Activated CD4-positive, alpha-beta T cell treated with anti-CD3 and anti-CD28 coated beads, Interleukin-2, amount 50 U/mL, for 24 hours (primary cell): ENCODE data around the gene ARRB1.
A peak's percentile ranks its signal among the peaks of the same experiment; 100 is the strongest.

Experiments used
- DNase-seq, 2 donors: peaks; one replicate each; pipeline ENCODE4 v3.0.0-alpha.2; 2020; ENCODE audit warnings: low read depth in 1 of 2, low spot score in 1 of 2

ARRB1 gene

GRCh38 chr11:75301601-75302345 lies 49.7 kb downstream of the ARRB1 start:
- DNase-seq = no peak

GRCh38 chr11:75301131-75301530 lies 50.3 kb downstream of the ARRB1 start:
- no peak for DNase-seq

- no peak for DNase-seq
Measured at GRCh38 chr11:75298976-75299260, 52.5 kb downstream of the ARRB1 start.

GRCh38 chr11:75298191-75298975 lies 53.1 kb downstream of the ARRB1 start:
- no peak for DNase-seq

- DNase-seq = no peak
Measured at GRCh38 chr11:75293903-75294302, 57.6 kb downstream of the ARRB1 start.

GRCh38 chr11:75292943-75293342 lies 58.5 kb downstream of the ARRB1 start:
- DNase-seq = no peak

- no peak for DNase-seq
Measured at GRCh38 chr11:75291741-75292140, 59.7 kb downstream of the ARRB1 start.

DNA sequence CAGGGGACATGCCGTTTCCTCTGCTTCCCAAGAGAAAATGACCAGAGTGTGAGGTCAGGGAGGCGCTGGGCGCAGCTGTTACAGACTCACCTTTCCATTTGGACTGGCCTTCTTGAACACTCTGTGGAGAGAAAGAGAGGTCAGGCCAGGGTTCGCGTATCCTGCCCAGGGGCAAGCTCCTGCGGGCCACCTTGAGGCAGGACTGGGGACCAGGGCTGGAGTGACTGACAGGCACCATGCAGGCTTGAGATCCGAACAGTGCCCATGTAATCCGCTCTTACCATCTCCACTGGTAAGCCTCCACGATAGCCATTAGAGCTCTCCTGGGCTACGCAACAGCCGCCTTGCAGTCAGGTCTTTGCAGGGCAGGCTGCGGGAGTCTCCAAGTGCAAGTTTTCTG lies 61.5 kb downstream of the ARRB1 start:
- DNase-seq = no peak

GRCh38 chr11:75289511-75289760 lies 62.0 kb downstream of the ARRB1 start:
- no peak for DNase-seq

DNA sequence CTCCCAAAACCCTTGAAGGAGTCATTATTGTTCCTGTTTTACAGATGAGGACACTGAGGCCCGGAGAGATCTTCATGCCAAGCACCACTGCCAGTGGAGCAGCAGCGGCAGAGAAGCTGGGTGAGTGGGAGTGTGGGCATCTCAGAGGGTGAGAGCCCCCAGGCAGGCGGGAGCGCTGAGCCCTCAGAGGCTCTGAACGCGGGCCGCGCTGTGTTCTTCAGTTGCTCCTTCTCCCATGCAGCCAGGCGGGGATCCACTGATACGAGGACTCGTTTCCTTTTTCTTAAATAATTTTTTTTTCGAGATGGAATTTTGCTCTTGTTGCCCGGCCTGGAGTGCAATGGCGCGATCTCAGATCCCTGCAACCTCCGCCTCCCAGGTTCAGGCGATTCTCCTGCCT lies 63.9 kb downstream of the ARRB1 start:
- DNase-seq = no peak

- DNase-seq = no peak
Measured at GRCh38 chr11:75286826-75287465, 64.5 kb downstream of the ARRB1 start.

- DNase-seq = no peak
Measured at GRCh38 chr11:75285776-75286360, 65.6 kb downstream of the ARRB1 start.

- DNase-seq = no peak
Measured at GRCh38 chr11:75283391-75283931, 68.0 kb downstream of the ARRB1 start.

GRCh38 chr11:75281469-75282095 lies 69.9 kb downstream of the ARRB1 start:
- DNase-seq = no peak

GRCh38 chr11:75280770-75281468 lies 70.5 kb downstream of the ARRB1 start:
- DNase-seq = no peak

- peak; percentile 59 to 76 for DNase-seq
Measured at GRCh38 chr11:75280227-75280701, 71.2 kb downstream of the ARRB1 start.

DNA sequence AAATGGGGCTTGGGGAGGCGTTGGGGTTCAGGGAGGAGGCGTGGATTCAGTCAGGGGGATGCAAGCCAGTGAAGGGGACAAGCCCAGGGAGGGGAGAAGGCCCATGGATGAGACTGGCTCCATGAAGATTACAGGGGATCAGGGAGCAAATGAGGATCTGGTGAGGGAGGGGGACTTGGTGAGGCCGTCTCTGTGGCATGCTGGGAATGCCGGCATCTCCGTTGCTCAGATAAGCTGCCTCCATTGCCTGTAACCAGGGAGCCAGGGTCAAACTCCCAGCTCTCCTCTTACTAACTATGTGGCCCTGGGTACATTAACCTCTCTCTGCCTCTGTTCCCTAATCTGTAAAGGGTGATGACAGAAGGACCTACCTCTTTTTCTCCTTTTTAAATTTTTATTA lies 72.2 kb downstream of the ARRB1 start:
- DNase-seq = no peak

DNA sequence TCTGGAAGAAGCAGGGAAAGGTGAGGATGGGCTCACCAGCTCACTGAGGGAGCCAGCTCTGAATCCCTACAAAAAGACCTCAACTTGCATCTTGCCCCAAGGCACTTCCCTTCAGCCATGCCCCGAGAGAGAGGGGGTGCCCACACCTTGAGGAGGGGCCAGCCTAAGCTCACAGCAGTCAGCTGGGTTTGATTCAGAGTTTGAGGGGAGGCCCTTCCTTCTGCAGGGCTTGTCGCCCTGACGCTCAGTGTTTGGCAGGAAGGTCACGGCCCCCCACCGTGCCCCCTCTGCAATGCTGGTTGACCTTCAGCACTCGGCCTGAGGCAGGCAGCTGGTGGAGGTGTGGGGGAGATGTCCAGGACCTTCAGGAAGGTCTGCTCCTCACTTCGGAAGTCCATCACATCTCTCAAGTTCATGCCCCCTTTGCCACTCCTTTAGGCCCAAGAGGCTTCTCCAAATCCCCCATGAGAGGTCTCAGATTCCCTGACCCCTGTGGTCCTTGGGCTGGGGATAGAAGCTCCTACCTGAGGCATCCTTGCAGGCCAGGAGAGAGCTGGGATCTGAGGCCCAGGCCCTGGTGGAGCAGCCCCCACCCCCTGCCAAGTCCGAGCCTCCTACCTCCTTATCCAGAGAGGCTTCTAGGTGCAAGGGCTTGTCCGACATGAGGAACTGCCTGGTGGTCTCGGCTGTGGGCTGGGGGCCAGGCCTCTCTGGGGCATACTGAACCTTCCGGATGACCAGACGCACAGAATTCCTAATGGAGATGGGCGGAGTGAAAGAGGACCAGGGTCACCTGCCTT lies 73.3 kb downstream of the ARRB1 start:
- no peak for DNase-seq

- no peak for DNase-seq
Measured at GRCh38 chr11:75277211-75277805, 74.2 kb downstream of the ARRB1 start.

DNA sequence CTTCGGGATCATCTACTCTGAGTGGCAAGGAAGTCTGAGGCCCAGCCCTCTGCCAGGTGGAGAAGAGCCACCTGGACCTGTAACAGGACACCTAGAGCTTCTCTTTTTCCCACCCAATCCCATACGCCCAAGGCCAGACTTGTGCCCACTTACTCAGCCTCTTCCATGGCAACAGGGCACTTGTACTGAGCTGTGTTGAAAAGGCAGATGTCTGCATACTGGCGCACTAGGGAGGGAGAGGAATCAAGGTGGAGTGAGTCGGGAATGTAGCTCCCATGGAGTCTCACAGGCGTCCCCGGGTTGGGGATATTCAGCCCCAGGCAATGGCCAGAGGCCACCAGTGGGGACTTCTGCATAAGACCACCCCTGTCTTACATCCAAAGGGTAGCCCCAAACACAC lies 74.8 kb downstream of the ARRB1 start:
- DNase-seq = no peak
